Measurements from ENCODE around the gene CLDN15.

The CLDN15 gene

DNA sequence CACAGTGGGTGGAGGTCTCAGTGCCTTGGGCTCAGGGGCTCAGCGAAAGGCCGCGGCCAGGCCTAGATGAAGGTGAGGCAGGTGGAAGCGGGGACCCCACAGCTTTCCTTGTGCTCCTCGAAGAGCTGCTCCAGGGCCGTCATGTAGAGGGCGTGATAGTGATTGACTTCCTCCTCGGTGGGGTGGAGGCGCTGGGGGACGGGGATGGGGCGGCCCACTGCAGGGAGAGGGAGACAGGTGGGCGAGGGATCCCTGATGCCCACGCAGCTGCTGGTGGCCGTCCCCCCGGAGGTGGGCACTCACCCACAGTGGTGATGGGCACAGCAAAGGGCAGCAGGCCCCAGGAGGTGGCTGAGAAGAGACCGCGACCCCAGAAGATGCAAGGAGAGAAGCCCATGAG lies 41.7 kb downstream of the CLDN15 start:
- DNase-seq = no peak

DNA sequence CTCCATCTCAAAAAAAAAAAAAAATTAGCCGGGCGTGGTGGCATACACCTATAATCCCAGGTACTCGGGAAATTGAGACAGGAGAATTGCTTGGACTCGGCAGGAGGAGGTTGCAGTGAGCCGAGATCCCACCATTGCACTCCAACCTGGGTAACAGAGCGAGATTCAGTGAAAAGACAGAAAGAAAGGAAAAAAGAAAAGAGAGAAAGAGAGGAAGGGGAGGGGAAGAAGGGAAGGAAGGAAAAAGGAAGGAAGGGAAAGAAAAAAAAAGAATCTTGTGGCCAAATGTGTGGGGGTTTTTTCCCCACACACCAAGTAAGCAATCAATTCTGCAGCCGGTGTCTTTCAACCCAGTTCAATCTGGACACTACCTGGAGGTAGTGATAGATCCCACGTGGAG lies 48.5 kb downstream of the CLDN15 start:
- DNase-seq = no peak

DNA sequence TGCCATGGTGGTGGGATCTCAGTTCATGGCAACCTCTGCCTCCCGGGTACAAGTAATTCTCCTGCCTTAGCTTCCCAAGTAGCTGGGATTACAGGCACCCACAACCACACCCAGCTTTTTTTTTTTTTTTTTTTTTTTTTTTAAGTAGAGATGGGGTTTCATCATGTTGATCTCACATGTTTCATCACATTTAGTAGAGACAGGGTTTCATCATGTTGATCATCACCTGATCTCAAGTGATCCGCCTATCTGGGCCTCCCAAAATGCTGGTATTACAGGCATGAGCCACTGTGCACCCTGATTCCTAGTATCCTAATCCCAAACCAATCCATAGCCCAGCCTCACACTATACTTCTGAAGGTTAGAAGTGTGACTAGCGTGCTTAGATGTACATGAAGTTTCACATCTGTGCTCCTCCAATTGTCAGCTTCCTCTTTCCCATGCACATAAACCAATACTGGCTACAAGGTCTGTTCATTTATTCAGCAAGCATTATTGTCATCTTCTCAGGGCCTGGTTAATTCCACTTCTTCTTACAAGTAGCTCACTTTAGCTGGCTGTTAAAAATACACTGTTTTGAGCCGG lies 50.7 kb downstream of the CLDN15 start:
- no peak for DNase-seq

DNA sequence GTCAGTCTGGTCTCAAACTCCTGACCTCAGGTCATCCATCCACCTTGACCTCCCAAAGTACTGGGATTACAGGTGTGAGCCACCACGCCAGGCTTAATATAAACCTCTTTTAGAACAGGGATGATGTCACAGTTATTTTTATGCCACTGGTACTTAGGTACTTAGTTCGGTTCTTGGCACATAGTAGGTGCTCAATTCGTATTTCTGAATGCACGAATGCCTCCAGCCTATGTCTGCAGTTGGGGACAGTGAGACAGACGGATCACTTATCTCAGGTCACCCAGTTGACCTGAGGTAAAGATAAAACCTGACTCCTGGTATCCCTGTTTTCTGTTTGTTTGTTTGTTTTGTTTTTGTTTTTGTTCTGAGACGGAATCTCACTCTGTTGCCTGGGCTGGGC lies 51.4 kb downstream of the CLDN15 start:
- DNase-seq = no peak

DNA sequence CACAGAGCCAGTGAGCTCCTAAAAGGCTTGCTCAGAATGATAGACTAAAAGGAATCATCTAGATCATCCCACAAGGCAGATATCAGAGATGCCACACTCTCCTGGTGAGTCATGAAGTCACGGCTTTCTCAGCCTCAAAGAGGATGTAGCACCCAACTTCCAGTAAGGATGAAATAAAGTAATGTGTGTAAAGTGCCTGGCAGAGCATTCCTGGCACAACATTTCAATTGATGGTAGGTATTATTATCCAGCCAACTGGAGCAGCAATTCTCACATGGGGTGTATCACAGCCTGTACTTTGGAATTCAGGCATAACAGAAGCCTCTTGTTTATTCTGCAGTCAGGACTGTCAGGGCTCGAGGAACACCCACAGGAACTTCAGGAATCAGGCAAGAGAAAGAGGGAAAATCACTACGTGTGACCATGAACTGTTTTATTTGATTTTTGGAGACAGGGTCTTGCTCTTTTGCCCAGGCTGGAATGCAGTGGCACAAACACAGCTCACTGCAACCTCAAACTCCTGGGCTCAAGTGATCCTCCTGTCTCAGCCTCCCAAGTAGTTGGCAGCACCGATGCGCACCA lies 52.3 kb downstream of the CLDN15 start:
- no peak for DNase-seq
